GM18907 (cell line): ENCODE data around the gene TTC28.
"Not testable (repeated sequence)": the region's sequence is repeated elsewhere in the genome, so short reads cannot be mapped to it uniquely, and the experiment has no call there.

Source experiments
- ATAC-seq: cut with Tn5 transposase; IDR thresholded peaks from one replicate; pipeline ENCODE4 v1.9.1; 2021; ENCODE audit warnings: mild to moderate bottlenecking, moderate library complexity; ENCODE audit not compliant: unreplicated experiment

The TTC28 gene

DNA sequence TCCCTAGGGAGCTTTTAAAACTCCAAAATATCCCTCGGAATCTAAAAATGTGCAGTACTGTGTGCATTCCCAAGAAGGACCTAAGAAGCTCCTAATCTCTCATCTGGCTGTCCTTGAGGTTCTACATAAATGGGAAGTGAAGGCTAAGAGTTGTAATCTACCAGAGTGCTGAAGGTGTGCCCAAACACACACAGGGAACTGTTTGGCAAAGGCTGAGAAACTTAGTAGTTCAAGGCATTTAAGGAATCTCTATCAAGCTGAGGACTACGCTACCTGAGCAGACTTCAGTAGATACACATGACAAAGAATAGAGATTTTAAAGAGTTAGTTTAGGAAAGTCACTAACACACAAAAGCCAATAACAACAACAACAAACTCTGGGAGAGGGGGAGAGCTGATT lies 71.1 kb downstream of the TTC28 start:
- no peak for ATAC-seq

- no peak for ATAC-seq
Measured at GRCh38 chr22:28607795-28608194, 71.8 kb downstream of the TTC28 start.

- ATAC-seq = no peak
Measured at GRCh38 chr22:28604966-28605761, 74.5 kb downstream of the TTC28 start.

- no peak for ATAC-seq
Measured at GRCh38 chr22:28601915-28602314, 77.7 kb downstream of the TTC28 start.

DNA sequence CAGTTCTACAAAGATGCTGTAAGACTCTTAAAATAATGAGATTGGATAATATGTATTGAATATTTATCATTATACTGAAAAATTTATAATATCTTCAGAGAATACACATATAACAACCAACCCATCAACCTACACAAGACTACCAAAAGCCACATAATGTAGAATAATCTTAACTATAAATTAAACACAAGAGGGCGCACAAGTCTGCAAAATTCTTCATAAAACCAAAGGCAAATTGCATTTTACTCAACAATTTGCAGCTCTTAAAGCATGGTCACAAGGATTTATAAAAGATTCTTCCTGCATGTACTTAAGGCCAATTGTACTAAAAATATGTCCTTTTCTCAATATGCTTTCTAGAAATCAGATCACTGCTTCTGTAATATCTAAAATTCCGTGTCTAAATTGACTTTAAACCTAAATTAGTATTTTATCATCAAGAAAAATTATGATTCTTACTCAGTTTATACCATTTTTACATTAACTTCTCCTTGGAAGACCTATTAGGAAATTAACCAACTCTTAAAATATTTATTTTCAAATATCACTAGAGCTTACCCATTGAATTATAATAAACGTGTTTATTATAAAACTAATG lies 79.0 kb downstream of the TTC28 start:
- no peak for ATAC-seq

GRCh38 chr22:28599693-28600092 lies 79.9 kb downstream of the TTC28 start:
- no peak for ATAC-seq

- no peak for ATAC-seq
Measured at GRCh38 chr22:28597665-28598064, 82.0 kb downstream of the TTC28 start.

DNA sequence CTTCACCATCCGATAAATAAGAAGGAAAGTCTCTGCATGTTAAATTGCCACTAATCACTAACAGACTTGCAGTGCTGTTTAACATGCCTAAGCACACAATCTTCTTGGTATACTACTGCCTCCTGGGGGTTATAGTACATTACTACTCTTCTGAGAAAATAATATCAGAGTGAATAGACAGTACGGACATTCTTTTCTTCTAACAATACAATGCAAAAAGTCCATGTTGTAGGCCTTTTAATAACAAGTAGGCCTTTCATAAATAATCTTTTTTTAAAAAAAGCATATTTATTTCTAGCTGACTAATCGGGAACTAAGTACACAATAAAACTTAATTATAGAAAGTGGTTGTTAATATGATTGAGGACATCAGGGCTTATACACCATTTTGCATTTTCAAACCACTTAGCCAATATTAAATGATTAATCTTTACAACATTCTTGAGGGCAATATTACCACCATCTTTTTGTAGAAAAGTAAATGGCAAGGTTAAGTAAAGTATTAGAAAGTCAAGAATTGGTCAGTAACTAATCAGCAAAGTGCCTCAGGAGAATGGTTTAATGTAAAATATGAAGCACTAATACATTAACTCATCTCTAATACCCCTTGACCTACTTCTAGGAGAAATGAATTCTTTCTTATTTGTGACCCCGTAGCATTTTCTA lies 84.7 kb downstream of the TTC28 start:
- ATAC-seq = peak; percentile 55

- no peak for ATAC-seq
Measured at GRCh38 chr22:28594076-28594796, 85.4 kb downstream of the TTC28 start.

DNA sequence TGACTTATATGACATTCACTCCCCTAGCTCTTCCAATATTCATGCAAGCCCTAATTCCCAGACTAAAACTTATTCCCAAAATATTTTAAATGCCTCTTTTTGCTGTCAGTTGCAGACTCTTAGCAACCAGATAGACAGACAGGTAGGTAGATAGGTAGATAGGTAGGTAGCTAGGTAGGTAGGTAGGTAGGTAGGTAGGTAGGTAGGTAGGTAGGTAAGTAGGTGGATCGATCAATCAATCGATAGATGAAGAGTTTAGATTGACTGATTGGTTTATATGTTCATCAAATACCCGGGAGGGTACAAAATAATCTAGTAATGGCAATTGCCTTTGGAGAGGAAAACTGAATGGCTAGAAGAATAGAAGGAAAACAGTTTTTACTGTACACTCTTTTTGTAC lies 86.3 kb downstream of the TTC28 start:
- ATAC-seq = no peak

DNA sequence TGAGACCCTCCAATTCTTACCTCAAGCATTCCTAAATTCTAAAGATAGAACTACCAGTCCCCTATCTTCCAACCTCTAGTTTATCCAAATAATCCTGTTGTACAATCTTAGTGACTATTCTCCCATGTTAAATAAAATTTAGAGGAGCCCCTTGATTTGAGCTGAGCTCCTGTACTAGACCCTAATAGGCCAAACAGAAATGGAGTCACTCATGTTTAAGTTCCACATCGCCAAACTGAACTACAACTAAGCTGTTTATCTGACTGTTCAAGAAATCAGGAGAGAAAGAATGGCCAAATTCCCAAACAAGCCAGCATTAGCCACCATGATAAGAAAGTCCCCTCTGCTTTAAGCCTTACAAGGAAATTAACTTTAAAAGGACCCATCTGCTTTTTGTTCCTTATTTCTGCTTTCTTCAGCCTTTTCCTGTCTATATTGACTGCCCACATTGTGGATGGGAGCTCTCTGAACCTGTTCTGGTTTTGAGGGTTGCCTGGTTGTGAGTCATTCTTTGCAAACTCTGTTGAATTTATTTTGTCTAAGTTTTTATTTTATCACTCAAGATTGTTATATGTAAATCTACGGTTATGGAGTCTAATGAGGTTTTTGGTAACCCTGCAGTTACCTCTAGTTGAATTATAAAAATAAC lies 90.4 kb downstream of the TTC28 start:
- no peak for ATAC-seq

- no peak for ATAC-seq
Measured at GRCh38 chr22:28585324-28585723, 94.3 kb downstream of the TTC28 start.

DNA sequence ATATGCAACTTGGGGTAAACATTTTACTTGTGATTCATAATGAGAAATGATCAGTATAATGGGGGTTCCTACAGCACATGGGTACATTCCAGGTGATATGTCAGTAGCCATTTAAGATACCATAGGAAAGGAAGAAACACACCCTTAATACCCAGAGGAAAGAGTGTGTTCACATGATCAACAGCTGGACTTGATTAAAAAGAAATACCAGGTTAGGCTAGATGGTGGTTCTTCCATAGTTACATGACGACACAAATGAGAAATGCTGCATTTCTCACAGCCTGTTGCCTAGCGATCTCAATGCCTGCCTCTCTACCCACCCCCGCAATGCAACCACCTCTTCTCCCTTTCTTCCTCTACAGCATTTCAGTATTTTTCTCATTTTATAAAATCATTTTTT lies 96.8 kb downstream of the TTC28 start:
- ATAC-seq = no peak

DNA sequence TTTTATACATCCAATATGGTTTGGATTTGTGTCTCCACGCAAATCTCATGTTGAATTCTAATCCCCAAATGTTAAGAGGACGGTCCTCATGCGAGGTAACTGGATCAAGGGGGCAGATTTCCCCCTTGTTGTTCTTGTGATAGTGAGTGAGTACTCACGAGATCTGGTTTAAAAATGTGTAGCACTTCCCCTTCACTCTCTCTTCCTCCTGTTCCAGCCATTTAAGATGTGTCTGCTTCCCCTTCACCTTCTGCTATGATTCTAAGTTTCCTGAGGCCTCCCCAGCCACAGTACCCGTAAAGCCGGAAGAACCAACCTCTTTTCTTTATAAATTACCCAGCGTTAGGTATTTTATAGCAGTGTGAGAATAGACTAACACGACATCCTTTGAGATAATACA lies 98.6 kb downstream of the TTC28 start:
- ATAC-seq = no peak

- no peak for ATAC-seq
Measured at GRCh38 chr22:28576162-28576561, 103.5 kb downstream of the TTC28 start.

DNA sequence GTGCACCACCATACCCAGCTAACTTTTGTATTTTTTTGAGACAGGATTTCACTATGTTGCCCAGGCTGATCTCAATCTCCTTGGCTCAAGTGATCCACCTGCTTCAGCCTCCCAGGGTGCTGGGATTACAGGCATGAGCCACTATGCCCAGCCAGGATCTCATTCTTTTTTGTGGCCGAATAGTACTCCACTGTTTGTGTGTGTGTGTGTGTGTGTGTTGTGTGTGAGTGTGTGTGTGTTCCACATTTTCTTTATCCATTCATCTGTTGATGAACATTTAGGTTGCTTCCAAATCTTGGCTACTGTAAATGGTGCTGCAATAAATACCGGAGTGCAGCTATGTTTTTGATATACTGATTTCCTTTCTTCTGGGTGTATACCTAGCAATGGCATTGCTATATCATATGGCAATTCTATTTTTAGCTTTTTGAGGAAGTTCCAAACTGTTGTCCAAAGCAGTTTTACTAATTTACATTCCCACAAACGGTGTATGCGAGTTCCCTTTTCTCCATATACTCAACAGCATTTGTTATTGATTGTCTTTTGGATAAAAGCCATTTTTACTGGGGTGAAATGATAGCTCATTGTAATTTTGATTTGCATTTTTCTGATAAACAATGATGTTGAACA lies 105.4 kb downstream of the TTC28 start:
- no peak for ATAC-seq

- ATAC-seq = no peak
Measured at GRCh38 chr22:28570696-28571373, 108.8 kb downstream of the TTC28 start.

DNA sequence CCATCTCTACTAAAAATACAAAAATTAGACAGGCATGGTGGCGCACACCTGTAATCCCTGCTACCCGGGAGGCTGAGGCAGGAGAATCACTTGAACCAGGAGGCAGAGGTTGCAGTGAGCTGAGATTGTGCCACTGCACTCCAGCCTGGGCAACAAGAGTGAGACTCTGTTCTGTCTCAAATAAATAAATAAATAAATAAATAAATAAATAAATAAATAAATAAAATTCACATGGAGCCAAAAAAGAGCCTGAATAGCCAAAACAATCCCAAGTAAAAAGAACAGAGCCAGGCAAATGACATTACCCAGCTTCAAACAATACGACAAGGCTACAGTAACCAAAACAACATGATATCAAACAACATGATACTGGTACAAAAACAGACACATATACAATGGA lies 110.7 kb downstream of the TTC28 start:
- not testable (repeated sequence) for ATAC-seq

- ATAC-seq = no peak
Measured at GRCh38 chr22:28568099-28568498, 111.5 kb downstream of the TTC28 start.

- not testable (repeated sequence) for ATAC-seq
Measured at GRCh38 chr22:28566920-28567499, 112.6 kb downstream of the TTC28 start.
